H1 (cell line): Measurements from ENCODE around the gene B4GALT5. TPM values are rescaled to one million over a fixed set of nuclear protein-coding genes. Genes with fewer than 3 reads are reported as not detected.

Source experiments
- CTCF ChIA-PET: fragments of 300-600 bp; sonication (Branson Sonifier 250); formaldehyde crosslinking; loops from one replicate; lab custom pipeline; 2021; ENCODE audit not compliant: partially characterized antibody; lab: Charles Lee
- POLR2A ChIA-PET: fragments of 300-600 bp; sonication (Branson Sonifier 250); formaldehyde crosslinking; loops from one replicate; lab custom pipeline; 2021; ENCODE audit warnings: inconsistent platforms; ENCODE audit not compliant: partially characterized antibody; lab: Charles Lee
- DNase-seq, 2 experiments: peaks; one replicate each; pipeline versions ENCODE4 v3.0.0 to v3.0.0-alpha.2; 2010 to 2022; ENCODE audit warnings: low spot score in 2 of 2, low read depth in 1 of 2, mixed read lengths in 1 of 2
- FAIRE-seq: peaks from 2 replicates; lab custom pipeline; 2011; peaks lifted over from hg19 to GRCh38; lab: Jason Lieb, UNC
- H2AFZ ChIP-seq: 2 replicates; pipeline ENCODE4 v1.8.1; 2012; ENCODE audit warnings: low read length, inconsistent platforms
- H2AK5ac ChIP-seq: 2 replicates; pipeline ENCODE4 v1.6.1; 2013; ENCODE audit warnings: low read depth, low read length
- H2BK120ac ChIP-seq: replicated peaks from 2 replicates; pipeline ENCODE3; 2013; ENCODE audit warnings: low read depth, low read length, inconsistent platforms
- H2BK12ac ChIP-seq: 2 replicates; pipeline ENCODE4 v1.6.1; 2013; ENCODE audit warnings: low read depth, low read length
- H2BK15ac ChIP-seq: 2 replicates; pipeline ENCODE4 v1.6.1; 2013; ENCODE audit warnings: low read length
- H2BK20ac ChIP-seq: 2 replicates; pipeline ENCODE4 v1.6.1; 2013; ENCODE audit warnings: low read length
- H2BK5ac ChIP-seq: 2 replicates; pipeline ENCODE4 v1.6.1; 2013; ENCODE audit warnings: low read depth, low read length
- H3K14ac ChIP-seq: 2 replicates; pipeline ENCODE4 v1.6.1; 2013; ENCODE audit warnings: inconsistent platforms; ENCODE audit not compliant: insufficient read length
- H3K18ac ChIP-seq: 2 replicates; pipeline ENCODE4 v1.6.1; 2013; ENCODE audit warnings: low read length; ENCODE audit errors: extremely low read depth
- H3K23ac ChIP-seq: 2 replicates; pipeline ENCODE4 v1.6.1; 2013; ENCODE audit warnings: inconsistent platforms; ENCODE audit not compliant: insufficient read length
- H3K23me2 ChIP-seq: 2 replicates; pipeline ENCODE4 v1.6.1; 2013; ENCODE audit warnings: low read depth, low read length
- H3K27ac ChIP-seq: 2 replicates; pipeline ENCODE4 v1.6.1; 2011; ENCODE audit warnings: low read depth, low read length, inconsistent platforms
- H3K27me3 ChIP-seq, 4 experiments: replicated peaks in 1 of 4; 1 replicate in 1 of 4; 2 replicates in 3 of 4; pipeline versions ENCODE4 v1.6.1 to v1.8.1; 2011 to 2013; ENCODE audit warnings: low read length in 3 of 4, mild to moderate bottlenecking in 3 of 4, inconsistent platforms in 2 of 4, mixed read lengths in 2 of 4, moderate library complexity in 1 of 4; ENCODE audit not compliant: control insufficient read depth in 3 of 4, insufficient read depth in 3 of 4; ENCODE audit errors: extremely low read depth in 1 of 4
- H3K36me3 ChIP-seq, 4 experiments: 2 replicates each; pipeline versions ENCODE4 v1.6.1 to v1.8.1; 2011 to 2013; ENCODE audit warnings: mild to moderate bottlenecking in 4 of 4, low read length in 3 of 4, moderate library complexity in 2 of 4, control low read depth in 1 of 4, inconsistent platforms in 1 of 4; ENCODE audit not compliant: insufficient read depth in 4 of 4, control insufficient read depth in 2 of 4
- H3K4ac ChIP-seq: replicated peaks from 2 replicates; pipeline ENCODE3; 2013; ENCODE audit warnings: low read length, low read depth, mixed read lengths, inconsistent platforms; ENCODE audit not compliant: insufficient read length
- H3K4me1 ChIP-seq, 4 experiments: replicated peaks in 1 of 4; 1 replicate in 1 of 4; 2 replicates in 3 of 4; pipeline versions ENCODE4 v1.6.1 to v1.8.1; 2011 to 2013; ENCODE audit warnings: low read length in 3 of 4, inconsistent platforms in 2 of 4, mixed read lengths in 1 of 4; ENCODE audit not compliant: insufficient read depth in 4 of 4, control insufficient read depth in 3 of 4
- H3K4me2 ChIP-seq, 2 experiments: 2 replicates each; pipeline versions ENCODE4 v1.6.1 to v1.8.1; 2011 to 2013; ENCODE audit warnings: low read depth in 2 of 2, low read length in 2 of 2, control low read depth in 1 of 2, inconsistent platforms in 1 of 2, mild to moderate bottlenecking in 1 of 2; ENCODE audit not compliant: insufficient read depth in 1 of 2
- H3K4me3 ChIP-seq, 4 experiments: fragments of 200-600, 300-600 bp in 1 of 4; sonication (generic), shearing (Covaris generic), sonication (Bioruptor Twin) in 1 of 4; 2 replicates each; pipeline versions ENCODE4 v1.5.1 to v1.8.1; 2011 to 2016; ENCODE audit warnings: low read length in 4 of 4, low read depth in 3 of 4, control low read depth in 2 of 4, inconsistent platforms in 2 of 4, mild to moderate bottlenecking in 2 of 4, mixed read lengths in 1 of 4, moderate library complexity in 1 of 4; ENCODE audit not compliant: insufficient read depth in 2 of 4; ENCODE audit errors: extremely low read depth in 1 of 4
- H3K56ac ChIP-seq: replicated peaks from 2 replicates; pipeline ENCODE3; 2013; ENCODE audit warnings: low read depth, mild to moderate bottlenecking, mixed read lengths, low read length, inconsistent platforms; ENCODE audit not compliant: insufficient read length
- H3K79me1 ChIP-seq: 2 replicates; pipeline ENCODE4 v1.6.1; 2013; ENCODE audit warnings: low read depth, low read length, control low read depth
- H3K79me2 ChIP-seq, 2 experiments: 2 replicates each; pipeline versions ENCODE4 v1.6.1 to v1.8.1; 2012 to 2013; ENCODE audit warnings: low read length in 2 of 2, mild to moderate bottlenecking in 2 of 2, inconsistent platforms in 1 of 2; ENCODE audit not compliant: insufficient read depth in 2 of 2, control insufficient read depth in 1 of 2
- H3K9ac ChIP-seq, 4 experiments: replicated peaks in 1 of 4; 1 replicate in 1 of 4; 2 replicates in 3 of 4; pipeline versions ENCODE4 v1.6.1 to v1.8.1; 2011 to 2013; ENCODE audit warnings: low read depth in 3 of 4, low read length in 3 of 4, control low read depth in 2 of 4, mild to moderate bottlenecking in 2 of 4, moderate library complexity in 2 of 4, inconsistent platforms in 1 of 4; ENCODE audit errors: extremely low read depth in 1 of 4
- H3K9me3 ChIP-seq, 2 experiments: 2 replicates each; pipeline versions ENCODE4 v1.6.1 to v1.8.1; 2012 to 2013; ENCODE audit warnings: mild to moderate bottlenecking in 2 of 2, moderate library complexity in 2 of 2, control low read depth in 1 of 2, inconsistent platforms in 1 of 2, low read depth in 1 of 2, low read length in 1 of 2, mixed read lengths in 1 of 2; ENCODE audit not compliant: insufficient read depth in 2 of 2
- H4K20me1 ChIP-seq, 2 experiments: replicated peaks in 1 of 2; 2 replicates each; pipeline versions ENCODE3 to v1.8.1; 2011 to 2013; ENCODE audit warnings: inconsistent platforms in 2 of 2, low read length in 2 of 2, mild to moderate bottlenecking in 1 of 2; ENCODE audit not compliant: insufficient read depth in 2 of 2, control insufficient read depth in 1 of 2
- H4K5ac ChIP-seq: 2 replicates; pipeline ENCODE4 v1.6.1; 2013; ENCODE audit warnings: low read length, low read depth, mixed read lengths, inconsistent platforms; ENCODE audit not compliant: insufficient read length
- H4K8ac ChIP-seq: 2 replicates; pipeline ENCODE4 v1.8.0; 2013; ENCODE audit warnings: mild to moderate bottlenecking, moderate library complexity, low read length, inconsistent platforms; ENCODE audit not compliant: insufficient read depth; ENCODE audit errors: extremely low read depth
- H4K91ac ChIP-seq: replicated peaks from 2 replicates; pipeline ENCODE3; 2013; ENCODE audit warnings: low read length, mixed read lengths, inconsistent platforms; ENCODE audit not compliant: insufficient read length
- EGR1 ChIP-seq: IDR thresholded peaks from 2 replicates; pipeline ENCODE4 v1.6.1; 2011; ENCODE audit warnings: low read depth, low read length, borderline replicate concordance
- EP300 ChIP-seq, 2 experiments: IDR thresholded peaks; 1 replicate in 1 of 2; 2 replicates in 1 of 2; pipeline ENCODE4 v1.6.1; 2011 to 2012; ENCODE audit warnings: low read depth in 2 of 2, low read length in 2 of 2, mild to moderate bottlenecking in 2 of 2, borderline replicate concordance in 1 of 2, inconsistent platforms in 1 of 2, moderate library complexity in 1 of 2
- POLR2AphosphoS5 ChIP-seq: IDR thresholded peaks from 2 replicates; pipeline ENCODE4 v1.6.1; 2011; ENCODE audit warnings: low read depth, low read length
- POU5F1 ChIP-seq: IDR thresholded peaks from 2 replicates; pipeline ENCODE4 v1.6.1; 2011; ENCODE audit warnings: low read depth, mild to moderate bottlenecking, low read length, moderate library complexity
- RNF2 ChIP-seq: fragments of 200-900, 300-1000 bp; sonication (generic); IDR thresholded peaks from 2 replicates; pipeline ENCODE4 v1.7.1; 2016; ENCODE audit warnings: borderline replicate concordance, low read depth, mild to moderate bottlenecking, antibody characterized with exemption, low read length; ENCODE audit not compliant: poor library complexity, severe bottlenecking; ENCODE audit errors: missing control alignments
- SAP30 ChIP-seq: fragments of 300-600 bp; sonication (generic); IDR thresholded peaks from 2 replicates; pipeline ENCODE4 v1.7.1; 2012; ENCODE audit warnings: low read length, moderate library complexity, mild to moderate bottlenecking, inconsistent platforms; ENCODE audit not compliant: insufficient read depth, insufficient replicate concordance
- SUZ12 ChIP-seq: fragments of 200-600 bp; sonication (generic); IDR thresholded peaks from 2 replicates; pipeline ENCODE4 v1.6.1; 2012; ENCODE audit warnings: mild to moderate bottlenecking, inconsistent platforms, low read length, moderate library complexity, mixed read lengths
- USF2 ChIP-seq: IDR thresholded peaks from 2 replicates; pipeline ENCODE4 v1.6.1; 2011; ENCODE audit warnings: low read length, improper control_type of control experiment
- WGBS, 2 experiments: shearing (Covaris generic) in 1 of 2; methylation state at CpG; one replicate each; pipeline versions ENCODE4 v1.1.6 to v1.1.7; 2013 to 2015; ENCODE audit warnings: low lambda C conversion rate in 2 of 2, mixed read lengths in 2 of 2, inconsistent platforms in 1 of 2, low coverage in 1 of 2, missing lambda C conversion rate in 1 of 2; ENCODE audit not compliant: insufficient replicate concordance in 2 of 2, insufficient coverage in 1 of 2, insufficient read length in 1 of 2; ENCODE audit errors: extremely low coverage in 1 of 2, missing lambda C conversion rate in 1 of 2; 5-methylcytosine and 5-hydroxymethylcytosine counted together
- polyA plus RNA-seq, 7 experiments: library from polyadenylated mRNA; depleted of rRNA in 3 of 7; stranded (reverse) in 5 of 7; unstranded in 2 of 7; fragments of >200 nt in 5 of 7; fragments of 200-250 nt in 2 of 7; gene quantifications; 1 replicate in 5 of 7; 2 replicates in 1 of 7; 4 replicates in 1 of 7; pipeline versions ENCODE4 v1.2.1 to v1.2.3, GENCODE V29; 2011 to 2013; ENCODE audit warnings: missing spikeins in 2 of 7, mixed read lengths in 2 of 7
- total RNA-seq: library from RNA; stranded (reverse); fragmentation: NEBNext Ultra II Directional; extraction: Animal tissue kit (Norgen Biotek cat#: 25700); gene quantifications from 2 replicates; pipeline ENCODE4 v1.2.1, GENCODE V29; 2021

The B4GALT5 gene
- total and polyA plus RNA-seq, 2 of the 8 experiments (the other 6 are each of a cell fraction or from before 2014, with no cell fraction given), result 46.5 to 75.4 TPM

DNA sequence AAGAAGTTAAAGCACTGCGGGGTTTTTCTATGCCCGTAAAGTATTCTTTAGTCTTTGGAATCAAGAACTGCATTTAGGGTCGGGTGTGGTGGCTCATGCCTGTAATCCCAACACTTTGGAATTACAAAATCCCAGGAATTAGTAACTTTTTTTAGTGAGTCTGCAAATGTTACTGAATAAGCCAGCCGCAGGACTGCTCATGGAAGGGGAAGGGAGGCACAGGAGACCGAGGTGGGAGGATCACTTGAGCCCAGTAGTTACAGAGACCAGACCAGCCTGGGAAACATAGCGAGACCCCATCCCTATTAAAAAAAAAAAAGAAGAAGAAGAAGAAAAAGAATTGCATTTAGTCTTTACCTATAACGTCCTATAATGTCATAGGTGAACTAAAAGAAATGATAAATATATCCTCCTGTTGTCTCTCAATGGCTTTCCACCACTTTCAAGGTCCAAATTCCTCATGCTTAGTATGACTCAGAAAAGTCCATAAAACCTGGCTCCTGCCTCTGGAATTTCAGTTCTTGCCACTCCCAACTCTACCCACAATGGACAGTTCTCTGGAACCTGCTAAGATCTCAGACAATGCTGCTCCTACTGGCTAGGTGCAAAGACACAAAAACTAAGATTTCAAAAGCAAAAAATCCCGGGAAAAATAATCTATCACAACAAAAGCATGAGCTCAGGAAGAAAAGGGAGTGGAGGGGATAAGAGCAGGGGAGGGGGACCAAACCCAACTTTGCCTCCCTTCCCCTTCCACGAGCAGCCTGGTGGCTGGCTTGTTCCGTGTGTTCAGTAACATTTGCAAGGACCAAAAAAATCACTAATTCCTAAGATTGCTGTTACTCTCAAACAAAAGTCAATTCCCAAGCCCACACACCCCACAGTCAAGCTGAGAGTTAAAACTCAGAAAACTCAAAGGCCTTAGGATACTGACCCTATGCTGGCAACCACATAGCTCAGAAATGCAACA lies 39.0 kb downstream of the B4GALT5 start:
- no peak overlapping the region for H2BK120ac ChIP-seq
- no peak for DNase-seq
- no peak overlapping the region for H2AK5ac ChIP-seq
- no peaks in the 10 kb centered on the region for H3K23me2 ChIP-seq
- no peak overlapping the region for H2AFZ ChIP-seq
- H3K9me3 ChIP-seq, result no peaks in the 10 kb centered on the region
- no peaks in the 10 kb centered on the region for H3K27me3 ChIP-seq
- no peak overlapping the region for H3K4me2 ChIP-seq
- POLR2A ChIA-PET, result interaction anchor here (1.5 to 1.8 kb wide), 2 partner anchors 10 to 13 kb away, joined by 4 to 8 read pairs; no protein-coding TSS in a partner anchor
- no peak overlapping the region for H3K9ac ChIP-seq
- TF ChIP-seq EGR1 (no peak), USF2 (no peak), SUZ12 (no peak), POU5F1 (no peak), EP300 (IDR thresholded peaks at IDR 0.05; ENCODE audit: borderline replicate concordance in 1 of 2, low read depth in 2 of 2, low read length in 2 of 2) (no peak), SAP30 (no peak), POLR2AphosphoS5 (no peak), RNF2 (no peak)
- H3K27ac ChIP-seq, result no peak overlapping the region
- H3K4me3 ChIP-seq, result no peak overlapping the region; a peak in 1 of 8 replicates
- no peak overlapping the region for H4K5ac ChIP-seq
- no peak overlapping the region for H3K23ac ChIP-seq
- CTCF ChIA-PET, result interaction anchor here (1.0 to 2.0 kb wide), 3 partner anchors 13 to 215 kb away, joined by 3 to 8 read pairs (median 5); no protein-coding TSS in a partner anchor
- peaks cover 20 to 23% of the 10 kb centered on the region in 2 experiments for H4K20me1 ChIP-seq
- no peak overlapping the region for H4K8ac ChIP-seq
- no peak overlapping the region for H3K18ac ChIP-seq
- FAIRE-seq, result no peak
- peaks cover 10% of the 10 kb centered on the region for H3K79me1 ChIP-seq
- H4K91ac ChIP-seq, result no peak overlapping the region
- no peak overlapping the region for H2BK15ac ChIP-seq
- H3K14ac ChIP-seq, result no peak overlapping the region
- peaks cover 0 to 26% (median 10%) of the 10 kb centered on the region in 4 experiments; a peak in 5 of 7 replicates for H3K4me1 ChIP-seq
- H3K79me2 ChIP-seq, result peaks cover 42 to 97% of the 10 kb centered on the region in 2 experiments
- H2BK5ac ChIP-seq, result no peak overlapping the region
- no peaks in the 10 kb centered on the region for H3K36me3 ChIP-seq
- WGBS, 2 experiments, result 81% methylated on average over 8 of the region's 10 CpGs; no CpG with 5 or more reads in 1 of the 2 experiments
- H3K56ac ChIP-seq, result no peak overlapping the region
- no peak overlapping the region for H3K4ac ChIP-seq
- H2BK12ac ChIP-seq, result no peak overlapping the region
- H2BK20ac ChIP-seq, result no peak overlapping the region
